ENCODE measurements around the gene CCDC171.
"Not testable (repeated sequence)": the region's sequence is repeated elsewhere in the genome, so short reads cannot be mapped to it uniquely, and the experiment has no call there.

CCDC171 gene

GRCh38 chr9:15699876-15700559 lies 147.2 kb downstream of the CCDC171 start:
- not testable (repeated sequence) for DNase-seq

- no peak for DNase-seq
Observed at GRCh38 chr9:15707000-15707399, 154.2 kb downstream of the CCDC171 start.

- DNase-seq, result no peak
Observed at GRCh38 chr9:15711531-15711930, 158.7 kb downstream of the CCDC171 start.

- no peak for DNase-seq
Observed at GRCh38 chr9:15711931-15712330, 159.1 kb downstream of the CCDC171 start.

- no peak for DNase-seq
Observed at GRCh38 chr9:15714746-15715145, 161.9 kb downstream of the CCDC171 start.

- no peak for DNase-seq
Observed at GRCh38 chr9:15717290-15717967, 164.6 kb downstream of the CCDC171 start.

- DNase-seq, result no peak
Observed at GRCh38 chr9:15718423-15718822, 165.6 kb downstream of the CCDC171 start.

GRCh38 chr9:15720861-15721260 lies 168.0 kb downstream of the CCDC171 start:
- DNase-seq, result no peak

GRCh38 chr9:15722888-15723287 lies 170.0 kb downstream of the CCDC171 start:
- peak; percentile 90 for DNase-seq

GRCh38 chr9:15724016-15724415 lies 171.2 kb downstream of the CCDC171 start:
- peak; percentile 38 for DNase-seq

- no peak for DNase-seq
Observed at GRCh38 chr9:15724612-15725011, 171.8 kb downstream of the CCDC171 start.

GRCh38 chr9:15725953-15726352 lies 173.1 kb downstream of the CCDC171 start:
- DNase-seq, result peak; percentile 71

- no peak for DNase-seq
Observed at GRCh38 chr9:15729507-15729906, 176.7 kb downstream of the CCDC171 start.

- DNase-seq, result peak; percentile 44
Observed at GRCh38 chr9:15735083-15735857, 182.4 kb downstream of the CCDC171 start.

GRCh38 chr9:15736569-15736968 lies 183.7 kb downstream of the CCDC171 start:
- no peak for DNase-seq

- peak; percentile 20 for DNase-seq
Observed at GRCh38 chr9:15738011-15738410, 185.2 kb downstream of the CCDC171 start.

GRCh38 chr9:15741015-15741414 lies 188.2 kb downstream of the CCDC171 start:
- no peak for DNase-seq

- no peak for DNase-seq
Observed at GRCh38 chr9:15743512-15743911, 190.7 kb downstream of the CCDC171 start.

- DNase-seq, result no peak
Observed at GRCh38 chr9:15744196-15744595, 191.4 kb downstream of the CCDC171 start.

GRCh38 chr9:15746905-15747304 lies 194.1 kb downstream of the CCDC171 start:
- DNase-seq, result no peak

GRCh38 chr9:15755660-15756059 lies 202.8 kb downstream of the CCDC171 start:
- DNase-seq, result no peak

- no peak for DNase-seq
Observed at GRCh38 chr9:15761551-15761950, 208.7 kb downstream of the CCDC171 start.

- no peak for DNase-seq
Observed at GRCh38 chr9:15763371-15763770, 210.5 kb downstream of the CCDC171 start.

- no peak for DNase-seq
Observed at GRCh38 chr9:15764131-15764530, 211.3 kb downstream of the CCDC171 start.
